Measurements from ENCODE around the gene ANKS1B. TPM values are rescaled to one million over a fixed set of nuclear protein-coding genes. Genes with fewer than 3 reads are reported as not detected.

ANKS1B gene
- total and polyA plus RNA-seq, 11 donors = 0.62 to 5.8 (median 1.8) TPM

DNA sequence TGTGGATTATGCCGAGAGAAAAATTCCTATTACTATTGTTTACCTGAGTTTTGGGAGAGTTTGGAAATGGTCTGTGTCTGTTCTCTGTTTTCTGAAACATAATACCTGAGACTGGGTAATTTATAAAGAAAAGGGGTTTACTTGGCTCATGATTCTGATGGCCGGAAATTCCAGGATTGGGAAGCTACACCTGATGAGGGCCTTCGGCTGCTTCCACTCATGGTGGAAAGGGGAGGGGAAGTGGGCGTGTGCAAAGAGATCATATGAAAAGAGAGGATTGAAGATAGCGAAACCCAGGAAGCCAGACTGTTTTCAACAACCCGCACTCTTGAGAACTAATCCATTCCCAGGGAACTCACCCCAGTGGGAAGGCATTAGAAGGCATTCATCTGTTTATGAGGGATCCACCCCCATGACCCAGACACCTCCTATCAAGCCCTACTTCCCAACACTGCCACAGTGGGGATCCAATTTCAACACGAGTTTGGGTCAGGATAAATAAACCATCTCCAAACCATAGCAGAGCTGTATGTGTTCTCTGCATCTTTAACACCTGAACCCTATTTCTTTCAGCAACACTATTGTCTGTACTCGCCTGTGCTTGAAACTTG lies 1288.6 kb downstream of the ANKS1B start:
- 85 to 91% (median 87%) methylated on average over 8 of the region's 8 CpGs for WGBS, 4 donors
- H3K36me3 ChIP-seq = peaks cover 0 to 62% (median 33%) of the 10 kb centered on the region in 9 donors
- TF ChIP-seq, protein P1, sequence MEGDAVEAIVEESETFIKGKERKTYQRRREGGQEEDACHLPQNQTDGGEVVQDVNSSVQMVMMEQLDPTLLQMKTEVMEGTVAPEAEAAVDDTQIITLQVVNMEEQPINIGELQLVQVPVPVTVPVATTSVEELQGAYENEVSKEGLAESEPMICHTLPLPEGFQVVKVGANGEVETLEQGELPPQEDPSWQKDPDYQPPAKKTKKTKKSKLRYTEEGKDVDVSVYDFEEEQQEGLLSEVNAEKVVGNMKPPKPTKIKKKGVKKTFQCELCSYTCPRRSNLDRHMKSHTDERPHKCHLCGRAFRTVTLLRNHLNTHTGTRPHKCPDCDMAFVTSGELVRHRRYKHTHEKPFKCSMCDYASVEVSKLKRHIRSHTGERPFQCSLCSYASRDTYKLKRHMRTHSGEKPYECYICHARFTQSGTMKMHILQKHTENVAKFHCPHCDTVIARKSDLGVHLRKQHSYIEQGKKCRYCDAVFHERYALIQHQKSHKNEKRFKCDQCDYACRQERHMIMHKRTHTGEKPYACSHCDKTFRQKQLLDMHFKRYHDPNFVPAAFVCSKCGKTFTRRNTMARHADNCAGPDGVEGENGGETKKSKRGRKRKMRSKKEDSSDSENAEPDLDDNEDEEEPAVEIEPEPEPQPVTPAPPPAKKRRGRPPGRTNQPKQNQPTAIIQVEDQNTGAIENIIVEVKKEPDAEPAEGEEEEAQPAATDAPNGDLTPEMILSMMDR (IDR thresholded peaks at IDR 0.05) = no peak
- TF ChIP-seq POLR2A (IDR thresholded peaks at IDR 0.05) = no peak

DNA sequence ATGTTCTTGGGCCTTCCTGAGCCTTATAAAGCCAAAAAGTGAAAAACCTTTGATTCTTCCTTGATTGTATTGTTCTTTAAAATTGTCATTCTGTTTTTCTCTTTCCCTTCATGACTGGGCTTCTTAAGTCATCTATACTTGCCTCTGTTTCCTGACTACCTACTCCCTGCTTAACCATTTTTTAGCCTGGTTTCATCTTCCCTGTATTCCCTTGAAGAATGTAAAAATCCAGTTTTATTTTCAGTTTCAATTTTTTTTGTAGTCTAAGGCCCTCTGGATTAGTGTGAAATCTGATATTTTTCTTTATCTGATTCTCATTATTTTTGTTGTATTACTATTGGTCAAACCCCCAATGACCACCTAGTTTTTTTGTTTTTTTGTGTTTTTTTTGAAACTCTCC lies 1293.4 kb downstream of the ANKS1B start:
- intact Hi-C loops (cut with DNase I) = loop anchor here in 4 of 10 donors (10.0 kb wide), 1 partner anchor 303 kb away; no protein-coding TSS in a partner anchor
- peaks cover 0 to 13% (median 0%) of the 10 kb centered on the region in 12 donors for H3K9me3 ChIP-seq
- peaks cover 0 to 3% (median 0%) of the 10 kb centered on the region in 12 donors for H3K4me1 ChIP-seq
- H3K27me3 ChIP-seq = no peaks in the 10 kb centered on the region
- TF ChIP-seq POLR2A (IDR thresholded peaks at IDR 0.05) = no peak
- TF ChIP-seq, protein P1 (IDR thresholded peaks at IDR 0.05) = no peak
- DNase-seq = no peak
- H3K27ac ChIP-seq = peak overlapping the region in 1 of 12 donors; percentile 38
- H3K4me3 ChIP-seq = peak overlapping the region in 1 of 12 donors; percentile 5
- no peak for ATAC-seq
- H3K36me3 ChIP-seq = peaks cover 0 to 72% (median 58%) of the 10 kb centered on the region in 9 donors

More for the DNA sequence above, 1288.6 kb downstream of the ANKS1B start:
- Histone ChIP-seq H3K9me3 (peaks cover 0 to 13% (median 0%) of the 10 kb centered on the region in 12 donors), H3K4me1 (peaks cover 0 to 23% (median 9%) of the 10 kb centered on the region in 12 donors), H3K27me3 (no peaks in the 10 kb centered on the region), H3K27ac (no peak overlapping the region), H3K4me3 (no peak overlapping the region)
- no peak for ATAC-seq
- intact Hi-C loops (cut with DNase I) = loop anchor here in 6 of 10 donors (5.0 to 10.0 kb wide), 2 partner anchors 299 to 301 kb away; no protein-coding TSS in a partner anchor
- no peak for DNase-seq

DNA sequence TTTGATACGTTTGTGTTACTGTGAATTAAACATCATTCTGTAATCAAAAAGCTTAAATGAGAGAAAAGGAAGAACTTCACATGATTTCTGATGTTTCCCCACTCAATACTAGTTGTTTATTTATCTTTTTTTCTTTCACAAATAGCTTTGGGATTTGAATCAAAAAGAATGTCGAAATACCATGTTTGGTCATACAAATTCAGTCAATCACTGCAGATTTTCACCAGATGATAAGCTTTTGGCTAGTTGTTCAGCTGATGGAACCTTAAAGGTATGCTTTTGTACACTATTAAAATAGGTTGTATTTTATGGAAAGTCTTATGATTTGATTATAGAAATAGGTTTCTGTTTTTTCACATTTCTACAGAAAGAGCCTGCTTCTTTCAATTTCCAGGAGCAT lies 1298.1 kb downstream of the ANKS1B start:
- intact Hi-C loops (cut with DNase I) = no loop called here
- ATAC-seq = no peak
- Histone ChIP-seq H3K27me3 (no peaks in the 10 kb centered on the region), H3K9me3 (no peaks in the 10 kb centered on the region), H3K4me3 (no peak overlapping the region), H3K27ac (no peak overlapping the region), H3K36me3 (peaks cover 0 to 91% (median 76%) of the 10 kb centered on the region in 9 donors), H3K4me1 (peaks cover 0 to 3% (median 0%) of the 10 kb centered on the region in 12 donors)
- TF ChIP-seq, protein P1 (IDR thresholded peaks at IDR 0.05) = no peak
- no peak for TF ChIP-seq POLR2A (IDR thresholded peaks at IDR 0.05)
- 92 to 98% (median 94%) methylated on average over 2 of the region's 2 CpGs for WGBS, 4 donors
- no peak for DNase-seq

Other genes with a start within 250 kb of the ANKS1B start
- gene BLTP3B, start 157.9 kb upstream of the ANKS1B start, total RNA-seq = 10 to 100 TPM; 14.0 to 22.4 (median 16.2) TPM
- 10 to 100 TPM in 1 of 2 donors, 1 to 10 TPM in 1; 3.7 to 18.7 TPM for gene BLTP3B, start 157.9 kb upstream of the ANKS1B start, polyA plus RNA-seq
- 10 to 100 TPM in 8 of 9 donors, 1 to 10 TPM in 1; 8.9 to 29.5 (median 21.9) TPM for gene ACTR6, start 215.9 kb upstream of the ANKS1B start, total RNA-seq
- gene ACTR6, start 215.9 kb upstream of the ANKS1B start, polyA plus RNA-seq = 10 to 100 TPM in 1 of 2 donors, 1 to 10 TPM in 1; 9.3 to 27.1 TPM